Parathyroid adenoma (tissue), 2 donors: ENCODE measurements around the gene SETSIP.
"Not testable (repeated sequence)": the region's sequence is repeated elsewhere in the genome, so short reads cannot be mapped to it uniquely, and the experiment has no call there.

ENCODE experiments used
- H2AFZ ChIP-seq: fragments of 300-600 bp; sonication (generic); one replicate; pipeline ENCODE4 v1.7.0; 2017; ENCODE audit warnings: antibody characterized with exemption, mild to moderate bottlenecking
- H3K27ac ChIP-seq: fragments of 300-600 bp; sonication (generic); one replicate; pipeline ENCODE4 v1.7.0; 2017
- H3K27me3 ChIP-seq: fragments of 300-600 bp; sonication (generic); one replicate; pipeline ENCODE4 v1.7.0; 2017; ENCODE audit warnings: low read length; ENCODE audit not compliant: control insufficient read depth, insufficient read depth
- H3K36me3 ChIP-seq: fragments of 300-600 bp; sonication (generic); one replicate; pipeline ENCODE4 v1.7.0; 2017; ENCODE audit warnings: low read length; ENCODE audit not compliant: control insufficient read depth, insufficient read depth
- H3K4me1 ChIP-seq: fragments of 300-600 bp; sonication (generic); one replicate; pipeline ENCODE4 v1.7.0; 2017; ENCODE audit warnings: control low read depth
- H3K4me2 ChIP-seq: fragments of 300-600 bp; sonication (generic); one replicate; pipeline ENCODE4 v1.7.0; 2017; ENCODE audit warnings: low read length
- H3K4me3 ChIP-seq: fragments of 300-600 bp; sonication (generic); one replicate; pipeline ENCODE4 v1.7.0; 2017; ENCODE audit warnings: low read depth, low read length
- H3K79me2 ChIP-seq: fragments of 300-600 bp; sonication (generic); one replicate; pipeline ENCODE4 v1.7.0; 2017; ENCODE audit warnings: control low read depth
- H3K9ac ChIP-seq: fragments of 300-600 bp; sonication (generic); one replicate; pipeline ENCODE4 v1.7.0; 2017; ENCODE audit warnings: mild to moderate bottlenecking
- H3K9me3 ChIP-seq: fragments of 300-600 bp; sonication (generic); one replicate; pipeline ENCODE4 v1.7.0; 2017; ENCODE audit warnings: low read length; ENCODE audit not compliant: control insufficient read depth
- TF ChIP-seq, protein P1 (sequence below): fragments of 300-600 bp; sonication (generic); IDR thresholded peaks from one replicate; pipeline ENCODE4 v1.7.0; 2017; ENCODE audit warnings: antibody characterized with exemption, mild to moderate bottlenecking
- donor health status: primary hyperparathyroidism.

Gene SETSIP

DNA sequence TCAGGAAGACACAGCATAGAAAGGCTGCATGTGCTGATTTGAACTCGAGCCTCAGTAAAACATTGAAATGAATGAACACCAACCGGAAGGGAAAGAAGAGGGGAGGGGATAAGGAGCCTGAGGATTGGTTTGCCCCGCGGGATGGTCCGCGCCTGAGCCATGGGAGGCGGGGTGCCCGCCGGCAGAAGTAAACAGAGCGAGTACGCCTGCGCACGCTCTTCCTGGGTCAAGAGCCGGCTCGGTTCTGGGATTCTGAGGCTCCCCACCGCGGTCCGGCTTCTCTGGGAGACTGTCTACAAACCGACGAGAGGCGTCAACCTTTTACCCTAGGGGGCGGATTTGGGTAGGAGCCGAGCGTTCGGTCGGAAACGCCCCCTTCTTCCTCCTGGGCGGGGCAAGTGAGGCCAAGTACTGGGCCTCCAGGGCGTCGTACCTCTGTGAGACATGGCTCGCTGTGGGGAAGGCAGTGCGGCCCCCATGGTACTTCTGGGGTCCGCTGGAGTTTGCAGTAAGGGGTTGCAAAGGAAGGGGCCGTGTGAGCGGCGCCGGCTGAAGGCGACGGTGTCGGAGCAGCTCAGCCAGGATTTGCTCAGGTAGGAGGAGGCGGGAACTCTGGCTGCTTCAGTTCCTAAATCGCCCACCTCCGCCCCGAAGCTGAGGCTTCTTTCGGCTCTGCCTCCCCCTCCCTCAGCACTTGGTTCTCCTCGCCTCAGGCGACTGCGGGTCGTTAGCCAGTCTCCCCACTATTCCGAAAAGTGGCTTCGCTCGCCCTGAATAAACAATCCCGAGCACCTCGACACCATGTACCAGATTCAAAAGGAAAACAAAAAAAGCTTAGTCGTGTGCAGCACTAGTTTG, 5.1 kb upstream of the SETSIP start, which contains the start of gene BTBD8:
BTBD8 (plus strand) TSS at position 218 of the 858 bp plus-strand sequence; CDS start at position 445, 227 bp downstream.
- TF ChIP-seq, protein P1, sequence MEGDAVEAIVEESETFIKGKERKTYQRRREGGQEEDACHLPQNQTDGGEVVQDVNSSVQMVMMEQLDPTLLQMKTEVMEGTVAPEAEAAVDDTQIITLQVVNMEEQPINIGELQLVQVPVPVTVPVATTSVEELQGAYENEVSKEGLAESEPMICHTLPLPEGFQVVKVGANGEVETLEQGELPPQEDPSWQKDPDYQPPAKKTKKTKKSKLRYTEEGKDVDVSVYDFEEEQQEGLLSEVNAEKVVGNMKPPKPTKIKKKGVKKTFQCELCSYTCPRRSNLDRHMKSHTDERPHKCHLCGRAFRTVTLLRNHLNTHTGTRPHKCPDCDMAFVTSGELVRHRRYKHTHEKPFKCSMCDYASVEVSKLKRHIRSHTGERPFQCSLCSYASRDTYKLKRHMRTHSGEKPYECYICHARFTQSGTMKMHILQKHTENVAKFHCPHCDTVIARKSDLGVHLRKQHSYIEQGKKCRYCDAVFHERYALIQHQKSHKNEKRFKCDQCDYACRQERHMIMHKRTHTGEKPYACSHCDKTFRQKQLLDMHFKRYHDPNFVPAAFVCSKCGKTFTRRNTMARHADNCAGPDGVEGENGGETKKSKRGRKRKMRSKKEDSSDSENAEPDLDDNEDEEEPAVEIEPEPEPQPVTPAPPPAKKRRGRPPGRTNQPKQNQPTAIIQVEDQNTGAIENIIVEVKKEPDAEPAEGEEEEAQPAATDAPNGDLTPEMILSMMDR: no peak
- no peaks in the 10 kb centered on the region for H3K27me3 ChIP-seq
- H3K4me2 ChIP-seq: peak within 1 kb of the TSS; percentile 74
- H3K4me3 ChIP-seq: peak within 1 kb of the TSS; percentile 74
- H3K79me2 ChIP-seq: no peaks in the 10 kb centered on the region
- H3K4me1 ChIP-seq: no peaks in the 10 kb centered on the region
- H3K36me3 ChIP-seq: no peaks in the 10 kb centered on the region
- H3K9me3 ChIP-seq: no peaks in the 10 kb centered on the region
- H3K27ac ChIP-seq: peak within 1 kb of the TSS; percentile 82
- H2AFZ ChIP-seq: peak within 1 kb of the TSS; percentile 94
- H3K9ac ChIP-seq: peak within 1 kb of the TSS; percentile 46

DNA sequence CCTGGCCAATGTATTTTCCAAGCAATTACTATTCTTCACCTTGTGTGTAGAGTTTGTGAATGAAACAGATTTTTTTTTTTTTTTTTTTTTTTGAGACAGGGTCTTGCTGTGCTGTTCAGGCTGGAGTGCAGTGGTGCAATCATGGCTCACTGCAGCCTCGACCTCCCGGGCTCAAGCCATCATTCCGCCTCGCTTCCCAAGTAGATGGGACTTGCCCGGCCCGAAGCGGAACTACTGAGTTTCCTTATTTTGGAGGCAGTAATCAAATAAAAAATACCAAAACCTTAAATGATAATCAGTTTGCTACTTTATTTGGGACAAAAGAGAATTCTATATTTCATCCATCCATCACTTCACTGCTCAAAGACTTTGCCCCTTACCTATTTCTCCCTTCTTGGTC, 4.2 kb upstream of the SETSIP start:
- peak overlapping the region; percentile 74 for H3K4me3 ChIP-seq
- no peaks in the 10 kb centered on the region for H3K79me2 ChIP-seq
- peak overlapping the region; percentile 74 for H3K4me2 ChIP-seq
- no peaks in the 10 kb centered on the region for H3K4me1 ChIP-seq
- H2AFZ ChIP-seq: peak overlapping the region; percentile 94
- H3K27me3 ChIP-seq: no peaks in the 10 kb centered on the region
- H3K9ac ChIP-seq: no peak overlapping the region
- TF ChIP-seq, protein P1: no peak
- no peak overlapping the region for H3K27ac ChIP-seq
- H3K36me3 ChIP-seq: no peaks in the 10 kb centered on the region
- no peaks in the 10 kb centered on the region for H3K9me3 ChIP-seq

DNA sequence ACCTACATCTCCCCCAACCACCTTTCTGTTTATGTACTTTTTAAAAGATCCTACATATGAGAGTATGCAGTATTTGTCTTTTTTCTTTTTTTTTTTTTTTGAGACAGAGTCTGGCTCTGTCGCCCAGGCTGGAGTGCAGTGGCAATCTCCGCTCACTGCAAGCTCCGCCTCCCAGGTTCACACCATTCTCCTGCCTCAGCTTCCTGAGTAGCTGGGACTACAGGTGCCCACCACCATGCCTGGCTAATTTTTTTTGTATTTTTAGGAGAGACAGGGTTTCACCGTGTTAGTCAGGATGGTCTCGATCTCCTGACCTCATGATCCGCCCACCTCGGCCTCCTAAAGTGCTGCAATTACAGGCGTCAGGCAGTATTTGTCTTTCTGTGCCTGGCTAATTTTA, 2.9 kb upstream of the SETSIP start:
- not testable (repeated sequence) for H3K27me3 ChIP-seq, H3K4me1 ChIP-seq, H3K36me3 ChIP-seq, H3K4me2 ChIP-seq, H3K9me3 ChIP-seq, H3K4me3 ChIP-seq, H3K79me2 ChIP-seq, H3K9ac ChIP-seq, H3K27ac ChIP-seq, H2AFZ ChIP-seq

DNA sequence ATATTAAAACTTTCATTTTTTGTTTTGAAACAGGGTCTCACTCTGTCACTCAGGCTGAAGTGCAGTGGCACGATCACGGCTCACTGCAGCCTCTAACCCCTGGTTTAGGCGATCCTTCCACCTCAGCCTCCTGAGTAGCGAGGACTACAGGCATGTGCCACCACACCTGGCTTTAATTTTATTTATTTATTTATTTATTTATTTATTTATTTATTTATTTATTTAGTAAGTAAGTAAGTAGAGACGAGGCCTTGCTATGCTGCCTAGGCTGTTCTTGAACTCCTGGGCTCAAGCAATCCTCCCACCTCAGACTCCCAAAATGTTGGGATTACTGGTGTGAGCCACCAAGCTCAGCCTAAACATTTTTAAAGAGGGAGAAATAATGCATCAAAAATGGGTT, 1.2 kb upstream of the SETSIP start:
- Histone ChIP-seq H3K36me3 (no peaks in the 10 kb centered on the region), H3K4me2 (no peak overlapping the region), H2AFZ (no peak overlapping the region), H3K27me3 (no peaks in the 10 kb centered on the region), H3K9me3 (no peaks in the 10 kb centered on the region), H3K9ac (no peak overlapping the region), H3K27ac (no peak overlapping the region), H3K4me3 (no peak overlapping the region), H3K4me1 (no peaks in the 10 kb centered on the region), H3K79me2 (no peaks in the 10 kb centered on the region)
- TF ChIP-seq, protein P1: no peak

DNA sequence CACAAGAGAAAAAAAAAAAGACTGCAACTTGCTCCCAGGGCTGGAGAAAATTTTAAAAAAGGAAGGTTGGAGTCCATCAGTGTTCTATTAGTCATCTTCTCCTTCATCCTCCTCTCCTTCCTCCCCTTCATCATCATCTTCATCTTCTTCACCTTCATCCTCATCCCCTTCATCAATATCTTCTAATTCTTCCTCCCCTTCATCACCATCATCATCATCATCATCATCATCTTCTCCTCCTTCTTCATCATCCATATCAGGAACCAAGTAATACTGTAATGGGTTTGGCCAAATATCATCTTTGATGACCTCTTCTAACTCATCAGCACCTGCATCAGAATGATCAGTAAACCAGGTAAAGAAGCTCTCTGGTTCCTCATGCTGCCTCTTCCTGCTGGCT, 765 bp downstream of the SETSIP start:
- H3K4me2 ChIP-seq, H3K27me3 ChIP-seq, H3K36me3 ChIP-seq, H3K4me1 ChIP-seq, H3K79me2 ChIP-seq, H2AFZ ChIP-seq, H3K9ac ChIP-seq, H3K27ac ChIP-seq, H3K4me3 ChIP-seq, H3K9me3 ChIP-seq: not testable (repeated sequence)
